Trophoblast cell (in vitro differentiated cells and primary cell): ENCODE measurements around the gene DHX57.

Experiments
- DNase-seq, 2 donors: peaks; one replicate each; pipeline ENCODE4 v3.0.0-alpha.2; 2016
- H2AFZ ChIP-seq: 2 replicates; pipeline ENCODE4 v1.6.1; 2013; ENCODE audit warnings: low read length, moderate library complexity, mild to moderate bottlenecking; ENCODE audit not compliant: insufficient read depth, poor library complexity
- H2AK5ac ChIP-seq: 2 replicates; pipeline ENCODE4 v1.6.1; 2013; ENCODE audit warnings: mild to moderate bottlenecking, low read length
- H2BK120ac ChIP-seq: 2 replicates; pipeline ENCODE4 v1.6.1; 2013; ENCODE audit warnings: low read length, mild to moderate bottlenecking, moderate library complexity; ENCODE audit not compliant: insufficient read depth, poor library complexity
- H2BK12ac ChIP-seq: 2 replicates; pipeline ENCODE4 v1.6.1; 2013; ENCODE audit warnings: mild to moderate bottlenecking, low read length, moderate library complexity
- H2BK5ac ChIP-seq: 2 replicates; pipeline ENCODE4 v1.6.1; 2013; ENCODE audit warnings: low read length, low read depth, moderate library complexity, mild to moderate bottlenecking; ENCODE audit not compliant: poor library complexity
- H3K14ac ChIP-seq: 2 replicates; pipeline ENCODE4 v1.6.1; 2013; ENCODE audit warnings: mild to moderate bottlenecking, low read length
- H3K18ac ChIP-seq: 2 replicates; pipeline ENCODE4 v1.6.1; 2013; ENCODE audit warnings: mild to moderate bottlenecking, low read length
- H3K23ac ChIP-seq: 2 replicates; pipeline ENCODE4 v1.6.1; 2013; ENCODE audit warnings: low read length
- H3K27ac ChIP-seq: 2 replicates; pipeline ENCODE4 v1.5.1; 2013; ENCODE audit warnings: low read depth, mild to moderate bottlenecking, inconsistent platforms, low read length, moderate library complexity
- H3K27me3 ChIP-seq: 2 replicates; pipeline ENCODE4 v1.6.1; 2013; ENCODE audit warnings: inconsistent platforms, mild to moderate bottlenecking, low read length, moderate library complexity; ENCODE audit not compliant: insufficient read depth
- H3K36me3 ChIP-seq, 2 experiments: 1 replicate in 1 of 2; 2 replicates in 1 of 2; pipeline ENCODE4 v1.6.1; 2013; ENCODE audit warnings: low read length in 2 of 2, mild to moderate bottlenecking in 2 of 2, moderate library complexity in 1 of 2; ENCODE audit not compliant: insufficient read depth in 2 of 2, control insufficient read depth in 1 of 2
- H3K4ac ChIP-seq: 2 replicates; pipeline ENCODE4 v1.6.1; 2013; ENCODE audit warnings: low read depth, mild to moderate bottlenecking, low read length, moderate library complexity
- H3K4me1 ChIP-seq, 2 experiments: 1 replicate in 1 of 2; 2 replicates in 1 of 2; pipeline ENCODE4 v1.6.1; 2013; ENCODE audit warnings: low read length in 2 of 2, mild to moderate bottlenecking in 2 of 2, moderate library complexity in 1 of 2; ENCODE audit not compliant: insufficient read depth in 2 of 2, control insufficient read depth in 1 of 2
- H3K4me2 ChIP-seq: 2 replicates; pipeline ENCODE4 v1.6.1; 2013; ENCODE audit warnings: inconsistent platforms, mild to moderate bottlenecking, low read length, moderate library complexity
- H3K4me3 ChIP-seq: 2 replicates; pipeline ENCODE4 v1.5.1; 2013; ENCODE audit warnings: mild to moderate bottlenecking, low read depth, low read length, inconsistent platforms
- H3K79me1 ChIP-seq: one replicate; pipeline ENCODE4 v1.6.1; 2013; ENCODE audit warnings: low read length
- H3K79me2 ChIP-seq: 2 replicates; pipeline ENCODE4 v1.6.1; 2013; ENCODE audit warnings: low read length, mild to moderate bottlenecking; ENCODE audit not compliant: control insufficient read depth, insufficient read depth, poor library complexity
- H3K9ac ChIP-seq: 2 replicates; pipeline ENCODE4 v1.6.1; 2013; ENCODE audit warnings: mild to moderate bottlenecking, low read length
- H3K9me3 ChIP-seq: 2 replicates; pipeline ENCODE4 v1.6.1; 2013; ENCODE audit warnings: low read depth, mild to moderate bottlenecking, control low read depth, inconsistent platforms, low read length; ENCODE audit not compliant: insufficient read depth
- H4K12ac ChIP-seq: 2 replicates; pipeline ENCODE4 v1.6.1; 2013; ENCODE audit warnings: low read depth, mild to moderate bottlenecking, low read length, moderate library complexity
- H4K8ac ChIP-seq: 2 replicates; pipeline ENCODE4 v1.6.1; 2013; ENCODE audit warnings: low read depth, mild to moderate bottlenecking, low read length, moderate library complexity
- H4K91ac ChIP-seq: one replicate; pipeline ENCODE4 v1.6.1; 2013; ENCODE audit warnings: low read depth, mild to moderate bottlenecking, low read length, moderate library complexity
- WGBS: extraction: QIAGEN DNeasy Blood & Tissue Kit; methylation state at CpG from one replicate; pipeline ENCODE4 v1.1.7; 2013; ENCODE audit warnings: missing lambda C conversion rate; ENCODE audit not compliant: insufficient read length, insufficient coverage; ENCODE audit errors: extremely low coverage; 5-methylcytosine and 5-hydroxymethylcytosine counted together

Gene DHX57

GRCh38 chr2:38806733-38807059 lies 69.0 kb downstream of the DHX57 start:
- H2AFZ ChIP-seq: no peak overlapping the region
- H3K18ac ChIP-seq: no peak overlapping the region
- H3K27ac ChIP-seq: no peak overlapping the region
- H3K27me3 ChIP-seq: no peaks in the 10 kb centered on the region
- H3K23ac ChIP-seq: no peak overlapping the region
- H3K4me3 ChIP-seq: no peak overlapping the region
- no peak overlapping the region for H4K12ac ChIP-seq
- no peak overlapping the region for H2BK12ac ChIP-seq
- no peak for DNase-seq
- no peak overlapping the region for H3K9ac ChIP-seq
- H2BK120ac ChIP-seq: no peak overlapping the region
- no peaks in the 10 kb centered on the region for H3K9me3 ChIP-seq
- H2AK5ac ChIP-seq: no peak overlapping the region
- no peak overlapping the region for H3K4ac ChIP-seq
- no peaks in the 10 kb centered on the region for H3K79me1 ChIP-seq
- no peak overlapping the region for H2BK5ac ChIP-seq
- H4K91ac ChIP-seq: no peak overlapping the region
- no peaks in the 10 kb centered on the region for H3K79me2 ChIP-seq
- H3K4me2 ChIP-seq: no peak overlapping the region
- peaks cover 13 to 21% of the 10 kb centered on the region in 2 experiments for H3K36me3 ChIP-seq
- no peak overlapping the region for H4K8ac ChIP-seq
- peaks cover 0 to 2% of the 10 kb centered on the region in 2 experiments for H3K4me1 ChIP-seq
- no peak overlapping the region for H3K14ac ChIP-seq

- Histone ChIP-seq H3K9ac (no peak overlapping the region), H4K12ac (no peak overlapping the region), H4K91ac (no peak overlapping the region), H3K4me3 (no peak overlapping the region), H2AFZ (no peak overlapping the region), H3K27ac (no peak overlapping the region), H3K4me1 (peaks cover 0 to 2% of the 10 kb centered on the region in 2 experiments), H3K79me2 (no peaks in the 10 kb centered on the region), H3K9me3 (no peaks in the 10 kb centered on the region), H3K14ac (no peak overlapping the region), H3K79me1 (no peaks in the 10 kb centered on the region), H3K36me3 (peaks cover 9 to 17% of the 10 kb centered on the region in 2 experiments), H3K27me3 (no peaks in the 10 kb centered on the region), H2BK5ac (no peak overlapping the region), H2BK12ac (no peak overlapping the region), H2BK120ac (no peak overlapping the region), H3K4ac (no peak overlapping the region), H3K4me2 (no peak overlapping the region), H2AK5ac (no peak overlapping the region), H3K18ac (no peak overlapping the region), H4K8ac (no peak overlapping the region), H3K23ac (no peak overlapping the region)
- WGBS: no CpG with 5 or more reads among the region's 2 CpGs
- no peak for DNase-seq
These were observed 69.6 kb downstream of the DHX57 start for GRCh38 chr2:38806015-38806732.

- H3K9ac ChIP-seq: no peak overlapping the region
- H2BK5ac ChIP-seq: peak overlapping the region; percentile 24
- peak overlapping the region; percentile 41 for H4K91ac ChIP-seq
- H3K79me2 ChIP-seq: no peaks in the 10 kb centered on the region
- H3K18ac ChIP-seq: no peak overlapping the region
- DNase-seq: peak; percentile 50 to 66
- peak overlapping the region; percentile 56 for H3K27ac ChIP-seq
- H3K4me2 ChIP-seq: no peak overlapping the region
- H4K12ac ChIP-seq: no peak overlapping the region
- no peak overlapping the region for H3K23ac ChIP-seq
- H3K79me1 ChIP-seq: peaks cover 3% of the 10 kb centered on the region
- no CpG with 5 or more reads among the region's 3 CpGs for WGBS
- H3K36me3 ChIP-seq: peaks cover 0 to 5% of the 10 kb centered on the region in 2 experiments
- H3K14ac ChIP-seq: no peak overlapping the region
- H3K27me3 ChIP-seq: no peaks in the 10 kb centered on the region
- peaks cover 3 to 7% of the 10 kb centered on the region in 2 experiments for H3K4me1 ChIP-seq
- H4K8ac ChIP-seq: peak overlapping the region; percentile 26
- peak overlapping the region; percentile 79 for H2BK12ac ChIP-seq
- no peak overlapping the region for H2AK5ac ChIP-seq
- no peaks in the 10 kb centered on the region for H3K9me3 ChIP-seq
- H3K4me3 ChIP-seq: no peak overlapping the region
- peak overlapping the region; percentile 10 for H2BK120ac ChIP-seq
- H2AFZ ChIP-seq: no peak overlapping the region
- H3K4ac ChIP-seq: no peak overlapping the region
These were observed 77.8 kb downstream of the DHX57 start for GRCh38 chr2:38797953-38798352.

GRCh38 chr2:38797250-38797676 lies 78.5 kb downstream of the DHX57 start:
- Histone ChIP-seq H3K9me3 (no peaks in the 10 kb centered on the region), H3K9ac (no peak overlapping the region), H3K4me3 (no peak overlapping the region), H3K4me2 (no peak overlapping the region), H4K91ac (no peak overlapping the region), H3K18ac (no peak overlapping the region), H3K27ac (peak overlapping the region; percentile 37), H3K79me1 (peaks cover 3% of the 10 kb centered on the region), H3K23ac (no peak overlapping the region), H3K79me2 (no peaks in the 10 kb centered on the region), H3K27me3 (no peaks in the 10 kb centered on the region), H3K36me3 (peaks cover 0 to under 1% of the 10 kb centered on the region in 2 experiments), H2BK12ac (no peak overlapping the region), H4K8ac (no peak overlapping the region), H2BK120ac (no peak overlapping the region), H3K4ac (no peak overlapping the region), H2BK5ac (no peak overlapping the region), H4K12ac (no peak overlapping the region), H3K14ac (no peak overlapping the region), H2AFZ (no peak overlapping the region), H2AK5ac (no peak overlapping the region), H3K4me1 (peaks cover 3 to 7% of the 10 kb centered on the region in 2 experiments)
- DNase-seq: peak; percentile 66 to 84
- no CpG with 5 or more reads among the region's 10 CpGs for WGBS
